ENCODE results near the gene CCDC182.

CCDC182 gene

GRCh38 chr17:57726838-57727237, 18.3 kb downstream of the CCDC182 start:
- DNase-seq, result no peak

DNA sequence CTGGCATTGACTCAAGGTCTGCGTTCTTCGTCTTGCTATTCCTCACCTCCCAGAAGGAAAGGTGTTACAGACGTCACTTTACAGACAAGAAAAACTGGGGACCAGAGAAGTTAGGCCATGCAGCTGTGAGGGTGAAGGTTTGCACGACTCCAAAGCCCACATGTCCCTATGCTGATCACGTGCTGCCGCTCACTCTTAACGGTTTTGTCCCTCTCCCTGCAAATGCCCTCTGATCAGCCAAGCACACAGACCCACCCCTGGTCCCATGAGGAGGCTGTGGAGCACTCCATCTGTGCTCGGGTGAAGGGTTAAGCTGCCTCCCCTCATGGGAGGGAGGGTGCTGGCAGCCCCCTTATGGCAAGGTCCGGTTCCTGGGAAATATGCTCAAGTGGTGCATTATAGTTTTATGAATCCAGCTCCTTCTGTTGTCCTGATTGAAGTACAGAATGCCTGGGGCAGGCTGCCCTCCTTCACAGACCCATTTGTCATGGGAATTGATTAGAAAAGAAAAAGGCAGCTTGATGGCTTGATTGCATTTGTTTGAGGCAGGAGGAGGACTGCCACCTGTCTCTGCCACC, 18.8 kb downstream of the CCDC182 start:
- no peak for DNase-seq

DNA sequence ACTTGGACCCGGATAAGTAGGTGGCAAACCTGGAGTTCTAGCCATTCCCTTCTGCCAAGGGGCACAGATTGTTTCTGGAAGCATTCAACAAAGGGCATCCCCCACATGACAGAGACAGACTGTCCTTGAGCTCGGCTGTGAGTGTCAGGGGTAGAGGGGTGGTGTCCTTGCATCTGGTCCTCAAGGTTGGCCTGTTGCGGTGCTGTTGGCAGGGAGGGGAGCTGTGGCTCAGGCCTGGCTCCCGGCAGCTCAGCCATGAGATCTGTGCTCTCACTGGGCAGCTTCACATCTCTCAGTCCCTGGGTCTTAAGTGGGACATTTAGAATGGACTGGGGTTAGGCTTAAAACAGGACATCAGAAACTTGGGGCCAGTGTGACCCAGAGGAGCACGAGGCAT, 20.4 kb downstream of the CCDC182 start:
- no peak for DNase-seq

- peak; percentile 16 for DNase-seq
Observed at GRCh38 chr17:57724026-57724728, 20.9 kb downstream of the CCDC182 start.

GRCh38 chr17:57723427-57724025, 21.6 kb downstream of the CCDC182 start:
- no peak for DNase-seq

DNA sequence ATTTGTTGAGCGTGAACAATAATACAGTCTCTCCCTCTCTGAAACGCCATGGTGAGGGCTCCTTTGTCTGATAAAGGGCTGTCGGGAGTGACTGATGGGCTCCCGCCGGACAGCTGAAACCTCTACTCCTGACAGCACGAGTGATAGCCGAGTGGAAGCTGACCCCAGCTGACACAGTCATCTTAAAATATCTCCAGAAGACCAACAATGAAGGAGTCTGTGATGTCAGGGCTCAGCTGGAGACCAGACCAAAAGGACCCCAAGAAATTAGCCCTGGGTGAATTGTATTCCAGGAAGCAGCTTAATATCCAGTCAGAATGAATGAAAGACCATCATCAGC, 22.4 kb downstream of the CCDC182 start:
- DNase-seq, result no peak

DNA sequence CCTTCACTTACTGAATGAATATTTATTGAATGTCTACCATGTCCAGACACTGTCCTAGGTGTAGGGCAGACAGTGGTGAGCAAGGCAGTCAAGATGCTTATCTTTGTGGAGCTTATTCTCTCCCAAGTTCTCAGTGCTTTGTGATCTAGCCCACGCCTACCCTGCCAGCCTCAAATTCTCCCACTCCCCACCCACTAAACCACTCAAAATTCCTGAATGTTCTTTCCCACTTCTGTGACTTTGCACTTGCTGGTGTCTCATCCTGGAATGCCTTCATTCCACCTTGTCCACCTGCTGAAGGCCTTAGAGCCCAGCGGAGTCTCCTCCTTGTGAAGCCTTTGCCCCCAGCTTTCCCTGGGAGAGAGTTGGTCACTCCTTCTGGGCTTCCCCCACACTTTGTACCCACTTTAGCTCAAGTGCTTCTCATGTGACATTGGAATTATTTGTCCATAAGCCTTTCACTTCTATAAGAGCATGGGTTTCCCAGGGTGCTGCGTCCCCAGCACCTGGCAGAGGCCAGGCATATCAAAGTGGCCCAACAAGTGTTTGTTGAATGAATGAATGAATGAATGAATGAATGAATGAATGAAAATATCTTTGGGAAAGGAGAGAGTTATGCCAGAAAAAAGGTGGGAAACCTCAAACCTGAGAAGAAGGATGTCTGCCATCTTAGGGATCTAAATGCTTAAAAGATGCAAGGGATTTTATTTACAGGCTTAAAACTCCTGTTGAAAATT, 23.0 kb downstream of the CCDC182 start:
- DNase-seq, result no peak

GRCh38 chr17:57720386-57721035, 24.6 kb downstream of the CCDC182 start:
- no peak for DNase-seq

- no peak for DNase-seq
Observed at GRCh38 chr17:57718878-57719277, 26.2 kb downstream of the CCDC182 start.

GRCh38 chr17:57715981-57716380, 29.1 kb downstream of the CCDC182 start:
- no peak for DNase-seq

DNA sequence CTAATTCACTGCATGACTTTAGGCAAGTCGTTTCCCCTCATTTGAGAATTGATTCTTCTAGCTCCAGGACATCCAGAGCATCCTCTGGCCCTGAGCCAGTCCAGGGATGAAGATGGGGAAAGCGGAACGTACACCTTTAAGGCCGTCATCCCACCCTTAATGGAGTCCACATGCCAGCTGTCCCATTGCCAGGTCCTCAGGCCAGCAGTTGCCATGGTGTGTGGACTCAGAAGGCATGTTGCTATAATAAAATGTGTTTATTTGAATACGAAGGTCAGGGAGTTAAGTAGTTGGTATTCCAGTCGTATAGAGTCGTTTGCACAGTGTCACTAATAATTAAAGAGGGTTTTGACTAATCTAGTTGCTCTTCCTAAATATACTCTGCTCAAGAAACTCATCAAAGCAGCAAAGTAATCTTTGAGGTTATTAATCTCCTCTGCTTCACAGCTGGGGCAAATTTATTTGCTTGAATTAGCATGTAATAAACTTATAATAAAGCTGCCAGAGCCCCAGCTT, 30.4 kb downstream of the CCDC182 start:
- DNase-seq, result no peak

- DNase-seq, result no peak
Observed at GRCh38 chr17:57713140-57713539, 32.0 kb downstream of the CCDC182 start.

DNA sequence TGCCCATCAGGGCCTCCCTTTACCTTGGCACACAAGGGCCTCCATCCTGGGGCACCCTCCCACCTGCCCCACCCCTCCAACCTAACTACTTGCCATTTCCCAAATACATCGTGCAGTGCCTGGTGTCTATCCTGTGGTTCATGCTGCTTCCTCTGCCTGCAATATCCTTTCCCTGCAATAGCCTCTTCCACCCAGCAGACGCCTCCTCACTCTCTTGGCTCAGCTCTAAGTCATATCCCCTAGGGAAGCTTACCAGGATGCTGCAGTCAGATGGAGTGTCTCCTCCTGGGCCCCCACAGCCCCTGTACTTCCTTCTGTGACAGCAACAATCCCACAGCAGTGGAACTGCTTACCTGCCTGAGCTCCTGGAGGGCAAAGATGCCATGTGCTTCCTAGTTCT, 36.7 kb downstream of the CCDC182 start:
- DNase-seq, result no peak

DNA sequence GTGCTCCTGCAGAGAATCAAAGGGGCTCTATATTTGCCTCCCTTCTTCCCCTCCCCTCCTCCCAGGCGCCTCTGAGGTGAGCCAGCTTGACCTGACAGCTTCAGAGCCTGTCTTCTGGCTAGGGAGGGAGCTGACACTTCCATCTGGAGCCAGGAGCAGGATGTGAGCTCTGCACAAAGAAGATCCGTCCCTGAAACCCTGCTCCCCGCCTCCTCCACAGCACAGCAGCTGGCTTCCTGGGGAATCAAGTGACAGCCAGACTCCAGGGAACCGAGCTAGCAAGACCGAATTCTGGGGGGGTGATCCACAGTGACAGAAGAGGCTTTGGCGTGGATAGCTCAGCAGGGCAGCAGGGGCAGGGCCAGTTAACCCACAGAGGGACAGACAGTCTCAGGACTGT, 37.2 kb downstream of the CCDC182 start:
- no peak for DNase-seq

- no peak for DNase-seq
Observed at GRCh38 chr17:57706761-57707160, 38.3 kb downstream of the CCDC182 start.

DNA sequence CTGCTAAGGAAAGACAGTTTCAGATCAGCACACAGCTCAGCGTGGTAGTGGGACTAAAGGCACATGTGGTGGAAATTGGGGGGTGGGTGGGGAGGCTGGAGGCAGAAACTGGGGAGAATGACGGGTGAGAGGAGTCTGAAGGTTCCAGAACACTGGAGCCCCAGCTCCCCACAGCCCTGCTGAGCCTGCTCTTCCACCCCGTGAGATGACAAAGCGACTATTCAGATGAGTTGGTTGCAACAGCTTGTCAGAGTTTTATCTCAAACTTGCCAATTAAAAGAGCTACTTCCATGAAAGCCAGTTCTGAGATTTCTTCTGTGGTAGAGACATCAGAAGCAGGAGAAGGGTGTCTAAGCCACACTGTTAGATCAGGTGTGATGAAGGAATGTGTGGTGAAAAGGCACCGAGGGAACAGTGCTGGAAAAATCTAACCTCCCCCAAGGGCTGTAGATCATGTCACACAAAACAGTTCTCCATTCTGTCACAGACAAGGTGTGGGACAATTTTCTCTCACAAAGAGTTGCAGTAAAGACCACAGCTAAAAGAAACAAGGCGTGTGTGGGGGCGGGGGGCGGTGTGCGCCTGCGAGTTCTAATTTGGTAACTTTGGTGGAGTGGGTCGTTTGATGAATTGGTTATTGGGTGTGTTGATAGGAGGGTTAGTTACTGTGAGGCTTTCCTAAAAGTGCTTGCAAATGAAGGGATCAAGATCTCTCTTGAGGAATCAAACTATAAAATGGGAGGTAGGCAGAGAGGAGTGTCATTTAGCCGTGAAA, 39.0 kb downstream of the CCDC182 start:
- DNase-seq, result no peak

GRCh38 chr17:57704448-57704847, 40.7 kb downstream of the CCDC182 start:
- DNase-seq, result no peak

- no peak for DNase-seq
Observed at GRCh38 chr17:57703273-57703672, 41.8 kb downstream of the CCDC182 start.

- DNase-seq, result no peak
Observed at GRCh38 chr17:57701124-57701523, 44.0 kb downstream of the CCDC182 start.

- peak; percentile 51 for DNase-seq
Observed at GRCh38 chr17:57699751-57700219, 45.3 kb downstream of the CCDC182 start.

- no peak for DNase-seq
Observed at GRCh38 chr17:57697891-57698711, 47.0 kb downstream of the CCDC182 start.
